Uterus (tissue), 2 donors: ENCODE data around the gene TTC8.
"Not testable (repeated sequence)": the region's sequence is repeated elsewhere in the genome, so short reads cannot be mapped to it uniquely, and the experiment has no call there.

ENCODE experiments used
- POLR2A ChIP-seq, 2 donors: fragments of 450-650 bp; IDR thresholded peaks; one replicate each; pipeline ENCODE4 v1.6.1; 2016; ENCODE audit warnings: antibody characterized with exemption in 2 of 2, mild to moderate bottlenecking in 1 of 2, moderate library complexity in 1 of 2
- TF ChIP-seq, protein P1 (sequence below), 4 experiments: fragments of 200-600 bp in 2 of 4; fragments of 450-650 bp in 2 of 4; sonication (generic) in 2 of 4; IDR thresholded peaks; one replicate each; pipeline ENCODE4 v1.5.1; 2016 to 2019; ENCODE audit warnings: antibody characterized with exemption in 4 of 4, mild to moderate bottlenecking in 2 of 4, moderate library complexity in 1 of 4

DNA sequence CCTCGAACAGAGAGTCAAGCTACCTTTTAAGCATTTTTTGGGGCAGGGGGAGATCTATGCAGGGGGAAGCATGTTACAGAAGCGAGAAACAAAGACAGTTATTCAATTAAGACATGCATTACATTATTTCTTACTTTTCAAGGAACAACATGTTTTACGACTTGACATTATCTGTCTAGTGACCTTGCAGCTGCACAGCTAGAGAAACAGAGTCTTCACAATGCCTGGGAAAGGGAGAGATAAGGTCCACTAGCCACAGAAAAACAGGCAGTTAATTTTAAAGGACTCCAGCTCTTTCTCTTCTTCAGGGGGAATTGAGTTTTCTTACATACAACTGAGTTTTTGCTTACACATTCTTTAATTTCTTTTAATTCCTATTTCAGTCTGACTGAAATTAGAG lies 4.8 kb upstream of the TTC8 start:
- TF ChIP-seq POLR2A (IDR thresholded peaks at IDR 0.05) = not testable (repeated sequence)
- TF ChIP-seq, protein P1, sequence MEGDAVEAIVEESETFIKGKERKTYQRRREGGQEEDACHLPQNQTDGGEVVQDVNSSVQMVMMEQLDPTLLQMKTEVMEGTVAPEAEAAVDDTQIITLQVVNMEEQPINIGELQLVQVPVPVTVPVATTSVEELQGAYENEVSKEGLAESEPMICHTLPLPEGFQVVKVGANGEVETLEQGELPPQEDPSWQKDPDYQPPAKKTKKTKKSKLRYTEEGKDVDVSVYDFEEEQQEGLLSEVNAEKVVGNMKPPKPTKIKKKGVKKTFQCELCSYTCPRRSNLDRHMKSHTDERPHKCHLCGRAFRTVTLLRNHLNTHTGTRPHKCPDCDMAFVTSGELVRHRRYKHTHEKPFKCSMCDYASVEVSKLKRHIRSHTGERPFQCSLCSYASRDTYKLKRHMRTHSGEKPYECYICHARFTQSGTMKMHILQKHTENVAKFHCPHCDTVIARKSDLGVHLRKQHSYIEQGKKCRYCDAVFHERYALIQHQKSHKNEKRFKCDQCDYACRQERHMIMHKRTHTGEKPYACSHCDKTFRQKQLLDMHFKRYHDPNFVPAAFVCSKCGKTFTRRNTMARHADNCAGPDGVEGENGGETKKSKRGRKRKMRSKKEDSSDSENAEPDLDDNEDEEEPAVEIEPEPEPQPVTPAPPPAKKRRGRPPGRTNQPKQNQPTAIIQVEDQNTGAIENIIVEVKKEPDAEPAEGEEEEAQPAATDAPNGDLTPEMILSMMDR (IDR thresholded peaks at IDR 0.05) = not testable (repeated sequence)
